ENCODE measurements around the gene PPIF.

DNA sequence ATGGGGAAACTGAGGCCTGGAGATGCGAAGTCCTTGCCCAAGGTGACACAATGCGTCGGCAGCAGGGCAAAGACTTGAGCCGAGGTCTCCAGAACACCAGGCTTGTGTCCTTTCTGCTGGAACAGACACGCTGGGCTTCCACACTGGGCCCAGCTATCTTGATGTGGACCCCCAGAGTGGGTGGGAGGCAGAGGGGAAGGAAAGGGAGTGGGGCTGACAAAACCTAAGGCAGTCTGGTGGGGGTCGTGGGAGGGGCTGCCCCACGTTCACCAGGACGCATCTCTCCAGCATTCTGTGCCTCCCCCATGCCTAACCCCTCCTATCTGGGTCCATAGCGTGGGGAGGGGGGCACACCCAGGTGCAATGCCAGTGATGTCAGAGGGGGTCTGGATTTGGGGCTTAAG lies 38.1 kb downstream of the PPIF start:
- TF ChIP-seq TOX (CRISPR knock-in tag; IDR thresholded peaks at IDR 0.05; ENCODE audit: borderline replicate concordance) (no peak), GLIS3 (CRISPR knock-in tag; IDR thresholded peaks at IDR 0.05) (no peak), CSDC2 (CRISPR knock-in tag; IDR thresholded peaks at IDR 0.05) (no peak), ZFP3 (CRISPR knock-in tag; IDR thresholded peaks at IDR 0.05) (no peak), RARB (CRISPR knock-in tag; IDR thresholded peaks at IDR 0.05) (no peak), OSR1 (CRISPR knock-in tag; IDR thresholded peaks at IDR 0.05) (no peak), ZNF70 (CRISPR knock-in tag; IDR thresholded peaks at IDR 0.05) (no peak), SNAI2 (CRISPR knock-in tag; IDR thresholded peaks at IDR 0.05) (no peak), ESRRG (CRISPR knock-in tag; IDR thresholded peaks at IDR 0.05) (no peak)
- TF ChIP-seq, protein P1, sequence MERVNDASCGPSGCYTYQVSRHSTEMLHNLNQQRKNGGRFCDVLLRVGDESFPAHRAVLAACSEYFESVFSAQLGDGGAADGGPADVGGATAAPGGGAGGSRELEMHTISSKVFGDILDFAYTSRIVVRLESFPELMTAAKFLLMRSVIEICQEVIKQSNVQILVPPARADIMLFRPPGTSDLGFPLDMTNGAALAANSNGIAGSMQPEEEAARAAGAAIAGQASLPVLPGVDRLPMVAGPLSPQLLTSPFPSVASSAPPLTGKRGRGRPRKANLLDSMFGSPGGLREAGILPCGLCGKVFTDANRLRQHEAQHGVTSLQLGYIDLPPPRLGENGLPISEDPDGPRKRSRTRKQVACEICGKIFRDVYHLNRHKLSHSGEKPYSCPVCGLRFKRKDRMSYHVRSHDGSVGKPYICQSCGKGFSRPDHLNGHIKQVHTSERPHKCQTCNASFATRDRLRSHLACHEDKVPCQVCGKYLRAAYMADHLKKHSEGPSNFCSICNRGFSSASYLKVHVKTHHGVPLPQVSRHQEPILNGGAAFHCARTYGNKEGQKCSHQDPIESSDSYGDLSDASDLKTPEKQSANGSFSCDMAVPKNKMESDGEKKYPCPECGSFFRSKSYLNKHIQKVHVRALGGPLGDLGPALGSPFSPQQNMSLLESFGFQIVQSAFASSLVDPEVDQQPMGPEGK (CRISPR knock-in tag; IDR thresholded peaks at IDR 0.05; ENCODE audit: borderline replicate concordance): no peak
- TF ChIP-seq, protein P2, sequence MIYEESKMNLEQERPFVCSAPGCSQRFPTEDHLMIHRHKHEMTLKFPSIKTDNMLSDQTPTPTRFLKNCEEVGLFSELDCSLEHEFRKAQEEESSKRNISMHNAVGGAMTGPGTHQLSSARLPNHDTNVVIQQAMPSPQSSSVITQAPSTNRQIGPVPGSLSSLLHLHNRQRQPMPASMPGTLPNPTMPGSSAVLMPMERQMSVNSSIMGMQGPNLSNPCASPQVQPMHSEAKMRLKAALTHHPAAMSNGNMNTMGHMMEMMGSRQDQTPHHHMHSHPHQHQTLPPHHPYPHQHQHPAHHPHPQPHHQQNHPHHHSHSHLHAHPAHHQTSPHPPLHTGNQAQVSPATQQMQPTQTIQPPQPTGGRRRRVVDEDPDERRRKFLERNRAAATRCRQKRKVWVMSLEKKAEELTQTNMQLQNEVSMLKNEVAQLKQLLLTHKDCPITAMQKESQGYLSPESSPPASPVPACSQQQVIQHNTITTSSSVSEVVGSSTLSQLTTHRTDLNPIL (CRISPR knock-in tag; IDR thresholded peaks at IDR 0.05; ENCODE audit: low read depth): no peak
- TF ChIP-seq, protein P3, sequence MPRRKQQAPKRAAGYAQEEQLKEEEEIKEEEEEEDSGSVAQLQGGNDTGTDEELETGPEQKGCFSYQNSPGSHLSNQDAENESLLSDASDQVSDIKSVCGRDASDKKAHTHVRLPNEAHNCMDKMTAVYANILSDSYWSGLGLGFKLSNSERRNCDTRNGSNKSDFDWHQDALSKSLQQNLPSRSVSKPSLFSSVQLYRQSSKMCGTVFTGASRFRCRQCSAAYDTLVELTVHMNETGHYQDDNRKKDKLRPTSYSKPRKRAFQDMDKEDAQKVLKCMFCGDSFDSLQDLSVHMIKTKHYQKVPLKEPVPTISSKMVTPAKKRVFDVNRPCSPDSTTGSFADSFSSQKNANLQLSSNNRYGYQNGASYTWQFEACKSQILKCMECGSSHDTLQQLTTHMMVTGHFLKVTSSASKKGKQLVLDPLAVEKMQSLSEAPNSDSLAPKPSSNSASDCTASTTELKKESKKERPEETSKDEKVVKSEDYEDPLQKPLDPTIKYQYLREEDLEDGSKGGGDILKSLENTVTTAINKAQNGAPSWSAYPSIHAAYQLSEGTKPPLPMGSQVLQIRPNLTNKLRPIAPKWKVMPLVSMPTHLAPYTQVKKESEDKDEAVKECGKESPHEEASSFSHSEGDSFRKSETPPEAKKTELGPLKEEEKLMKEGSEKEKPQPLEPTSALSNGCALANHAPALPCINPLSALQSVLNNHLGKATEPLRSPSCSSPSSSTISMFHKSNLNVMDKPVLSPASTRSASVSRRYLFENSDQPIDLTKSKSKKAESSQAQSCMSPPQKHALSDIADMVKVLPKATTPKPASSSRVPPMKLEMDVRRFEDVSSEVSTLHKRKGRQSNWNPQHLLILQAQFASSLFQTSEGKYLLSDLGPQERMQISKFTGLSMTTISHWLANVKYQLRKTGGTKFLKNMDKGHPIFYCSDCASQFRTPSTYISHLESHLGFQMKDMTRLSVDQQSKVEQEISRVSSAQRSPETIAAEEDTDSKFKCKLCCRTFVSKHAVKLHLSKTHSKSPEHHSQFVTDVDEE (CRISPR knock-in tag; IDR thresholded peaks at IDR 0.05): no peak
